GM12873 (cell line): Measurements from ENCODE around the gene ABR.

ENCODE experiments used
- TF ChIP-seq, protein P1 (sequence below): IDR thresholded peaks from 2 replicates; pipeline ENCODE4 v1.5.1; 2012; ENCODE audit warnings: low read depth, mild to moderate bottlenecking, moderate library complexity, low read length, control low read depth; ENCODE audit not compliant: insufficient read depth; ENCODE audit errors: missing control alignments

The ABR gene

DNA sequence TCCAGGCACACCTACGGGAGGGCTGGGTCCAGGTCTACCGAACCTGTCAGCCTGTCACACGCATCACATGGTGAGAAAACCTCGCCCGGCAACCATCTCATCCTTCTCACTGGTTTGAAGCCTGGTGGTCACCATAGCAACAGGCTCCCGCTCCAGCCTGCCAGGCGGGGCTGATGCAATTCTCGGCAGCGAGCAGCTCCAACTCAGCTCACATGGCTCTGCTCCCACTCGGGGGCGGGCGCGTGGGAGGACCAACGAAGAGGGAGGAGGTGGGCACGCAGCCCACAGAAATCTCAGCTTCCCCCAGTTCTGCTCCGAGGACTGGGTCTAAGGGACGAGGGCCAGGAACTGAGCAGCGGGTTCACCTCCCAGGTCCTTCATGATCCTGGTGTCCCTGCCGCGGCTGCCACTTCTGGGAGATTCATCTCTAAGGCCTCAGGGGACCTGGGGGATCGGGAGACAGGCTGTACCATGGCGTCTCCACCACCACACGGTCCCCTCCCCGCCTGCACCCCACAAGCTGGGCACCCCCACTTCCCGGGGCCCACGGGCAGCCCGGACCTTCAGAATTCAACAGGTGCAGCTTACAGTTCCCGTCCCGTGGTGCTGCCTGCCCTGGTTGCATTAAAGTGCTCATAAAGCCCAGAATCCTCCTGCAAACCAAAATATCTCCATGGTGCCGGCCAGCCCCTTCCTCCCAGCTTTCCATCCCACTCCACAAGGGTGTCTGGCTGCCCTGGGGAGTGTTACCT, 25.8 kb downstream of the ABR start:
- TF ChIP-seq, protein P1, sequence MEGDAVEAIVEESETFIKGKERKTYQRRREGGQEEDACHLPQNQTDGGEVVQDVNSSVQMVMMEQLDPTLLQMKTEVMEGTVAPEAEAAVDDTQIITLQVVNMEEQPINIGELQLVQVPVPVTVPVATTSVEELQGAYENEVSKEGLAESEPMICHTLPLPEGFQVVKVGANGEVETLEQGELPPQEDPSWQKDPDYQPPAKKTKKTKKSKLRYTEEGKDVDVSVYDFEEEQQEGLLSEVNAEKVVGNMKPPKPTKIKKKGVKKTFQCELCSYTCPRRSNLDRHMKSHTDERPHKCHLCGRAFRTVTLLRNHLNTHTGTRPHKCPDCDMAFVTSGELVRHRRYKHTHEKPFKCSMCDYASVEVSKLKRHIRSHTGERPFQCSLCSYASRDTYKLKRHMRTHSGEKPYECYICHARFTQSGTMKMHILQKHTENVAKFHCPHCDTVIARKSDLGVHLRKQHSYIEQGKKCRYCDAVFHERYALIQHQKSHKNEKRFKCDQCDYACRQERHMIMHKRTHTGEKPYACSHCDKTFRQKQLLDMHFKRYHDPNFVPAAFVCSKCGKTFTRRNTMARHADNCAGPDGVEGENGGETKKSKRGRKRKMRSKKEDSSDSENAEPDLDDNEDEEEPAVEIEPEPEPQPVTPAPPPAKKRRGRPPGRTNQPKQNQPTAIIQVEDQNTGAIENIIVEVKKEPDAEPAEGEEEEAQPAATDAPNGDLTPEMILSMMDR: no peak

GRCh38 chr17:1150863-1151600, 28.7 kb downstream of the ABR start:
- TF ChIP-seq, protein P1: no peak

DNA sequence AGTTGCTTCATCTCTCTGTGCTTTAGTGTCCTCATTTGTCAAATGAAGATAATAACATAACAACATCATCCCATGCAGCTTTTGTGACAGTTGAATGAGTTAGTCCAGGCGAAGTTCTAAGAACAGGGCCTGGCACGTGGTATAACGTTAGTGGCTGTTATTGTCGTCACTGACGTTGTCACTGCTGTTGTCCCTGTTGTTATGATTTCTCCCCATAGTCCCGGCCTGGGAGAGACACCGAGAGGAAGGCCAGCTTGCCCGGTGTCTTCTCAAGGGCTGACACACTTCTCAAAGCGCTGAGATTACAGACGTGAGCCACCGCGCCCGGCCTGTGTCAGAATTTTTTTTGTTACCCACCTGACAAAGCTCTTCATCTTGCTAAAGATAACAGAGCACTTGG, 29.9 kb downstream of the ABR start:
- TF ChIP-seq, protein P1: no peak

DNA sequence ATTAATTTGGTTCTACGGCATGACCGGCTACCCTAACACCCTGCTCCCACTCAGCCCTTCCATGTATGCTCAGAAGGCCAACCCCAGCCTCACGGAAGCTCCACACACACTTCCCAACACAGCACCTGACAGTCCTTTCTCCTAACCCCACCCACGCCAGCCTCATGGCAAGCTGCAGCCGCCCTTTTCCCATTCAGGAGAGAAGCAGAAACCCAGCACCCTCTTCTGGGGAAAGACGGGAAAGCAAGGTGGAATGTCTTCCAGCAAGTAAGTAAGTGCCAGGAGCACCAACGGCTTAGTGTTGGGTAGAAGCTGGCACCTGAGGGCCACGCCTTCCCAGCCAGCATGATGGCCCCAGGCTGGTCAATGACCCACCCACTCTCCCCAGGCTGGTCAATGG, 32.1 kb downstream of the ABR start:
- TF ChIP-seq, protein P1: no peak

DNA sequence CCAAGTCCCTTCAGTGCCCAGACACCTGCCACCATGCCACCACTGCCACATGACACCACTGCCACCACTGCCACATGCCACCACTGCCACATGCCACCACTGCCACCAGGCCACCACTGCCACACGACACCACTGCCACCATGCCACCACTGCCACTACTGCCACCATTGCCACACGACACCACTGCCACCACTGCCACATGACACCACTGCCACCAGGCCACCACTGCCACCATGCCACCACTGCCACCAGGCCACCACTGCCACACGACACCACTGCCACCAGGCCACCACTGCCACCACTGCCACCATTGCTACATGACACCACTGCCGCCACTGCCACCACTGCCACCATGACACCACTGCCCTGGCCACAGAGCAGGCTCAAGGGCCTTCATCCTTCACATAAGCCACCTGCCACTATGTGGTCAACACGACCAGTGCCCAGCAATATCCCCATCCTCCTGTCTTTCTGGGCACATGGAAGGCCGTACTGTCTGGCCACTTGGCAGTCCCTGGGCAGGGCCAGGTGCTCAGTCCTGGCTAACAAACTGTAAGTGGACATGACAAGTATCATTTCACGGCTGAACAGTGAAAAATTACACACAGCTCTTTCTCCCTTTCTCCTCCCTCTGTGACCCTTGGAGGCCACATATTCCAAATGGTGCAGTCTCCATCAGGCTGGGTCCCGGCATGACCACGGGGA, 33.1 kb downstream of the ABR start:
- TF ChIP-seq, protein P1: no peak

DNA sequence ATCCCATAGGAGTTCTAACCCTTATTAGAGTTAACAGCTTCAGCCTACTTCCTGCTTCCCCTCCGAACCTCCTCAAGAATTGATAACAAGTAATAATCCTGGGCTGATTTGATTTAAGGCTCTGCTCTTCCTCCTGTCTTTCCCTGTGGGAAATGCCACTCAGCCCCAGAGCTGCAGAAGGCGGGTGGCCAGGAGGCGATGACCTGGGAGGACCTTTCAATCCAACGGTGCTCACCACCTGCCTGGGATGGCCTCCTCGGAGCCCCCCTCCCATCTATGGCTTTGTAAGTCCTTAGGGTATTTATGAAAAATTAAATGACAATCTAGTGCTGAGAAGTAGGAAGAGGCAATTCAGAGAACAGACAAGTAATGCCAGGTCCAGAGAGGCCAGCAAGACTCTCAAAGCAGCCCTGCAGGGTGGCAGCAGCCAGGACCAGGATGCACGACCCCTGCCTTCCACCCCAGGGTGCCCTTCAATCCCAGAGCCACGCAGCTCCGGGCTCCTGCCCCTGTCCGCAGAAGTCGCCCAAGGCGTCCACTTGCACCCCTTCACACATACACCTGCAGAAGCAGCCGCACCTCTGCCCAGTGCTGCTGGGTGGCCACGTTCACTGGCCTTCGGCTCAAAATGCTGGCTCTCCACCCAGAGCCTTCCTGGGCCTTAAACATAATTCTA, 34.3 kb downstream of the ABR start:
- TF ChIP-seq, protein P1: no peak
